GM04504 (cell line): Measurements from ENCODE around the gene XYLB.

ENCODE experiments used
- DNase-seq: peaks from one replicate; pipeline ENCODE4 v3.0.0-alpha.2; 2012; ENCODE audit warnings: low read depth

XYLB gene

DNA sequence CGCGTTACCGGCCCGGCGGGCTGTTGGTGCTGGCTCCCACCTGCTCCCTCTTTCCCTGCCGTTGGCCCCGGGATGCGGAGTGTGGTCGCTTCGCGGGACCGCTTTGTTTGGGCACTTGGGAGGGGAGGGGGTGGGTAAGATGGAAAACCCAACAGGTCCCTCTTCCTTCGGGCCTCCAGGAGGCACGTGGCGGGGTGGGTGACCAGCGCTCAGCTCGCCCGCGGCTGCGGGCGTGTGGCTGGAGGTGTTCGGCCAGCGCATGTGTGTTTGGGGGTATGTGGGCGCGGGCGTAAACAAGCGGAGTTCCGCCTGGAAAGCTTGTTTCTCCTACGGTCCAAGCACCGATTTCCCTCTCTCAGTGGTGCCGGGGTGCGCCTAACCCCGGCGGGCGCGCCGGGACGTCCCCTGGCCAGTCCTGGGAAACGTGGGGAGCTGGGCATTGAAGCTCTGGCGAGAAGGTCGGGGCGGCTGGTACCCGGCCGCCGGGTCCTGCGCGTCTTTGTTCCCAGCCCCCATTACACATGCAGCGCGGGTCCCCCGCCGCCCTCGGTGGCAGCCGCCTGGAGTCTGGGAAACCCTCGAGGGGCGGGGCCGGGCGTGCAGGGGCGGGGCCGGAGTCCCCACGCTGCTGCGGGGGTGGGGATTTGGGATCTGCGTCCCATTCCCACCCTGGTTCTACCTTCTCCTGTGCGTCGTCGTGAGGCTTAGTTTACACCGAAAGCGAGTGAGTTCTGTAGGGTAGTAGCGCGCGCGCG is 108.5 kb downstream of the XYLB start:
- DNase-seq: no peak

GRCh38 chr3:38455639-38456430 is 109.2 kb downstream of the XYLB start:
- no peak for DNase-seq

GRCh38 chr3:38457111-38458003 is 110.8 kb downstream of the XYLB start:
- no peak for DNase-seq

- no peak for DNase-seq
Observed at GRCh38 chr3:38458796-38459498, 112.4 kb downstream of the XYLB start.

- no peak for DNase-seq
Observed at GRCh38 chr3:38459499-38460048, 113.0 kb downstream of the XYLB start.

- no peak for DNase-seq
Observed at GRCh38 chr3:38460377-38461270, 114.0 kb downstream of the XYLB start.
